B cell (primary cell): Measurements from ENCODE around the gene HDAC9.

ENCODE experiments used
- CTCF ChIP-seq: fragments of 200-600 bp; IDR thresholded peaks from one replicate; pipeline ENCODE4 v1.8.0; 2022; ENCODE audit warnings: antibody characterized with exemption, mild to moderate bottlenecking
- EZH2 ChIP-seq: IDR thresholded peaks from 2 replicates; pipeline ENCODE4 v1.6.1; 2012; ENCODE audit warnings: borderline replicate concordance, low read depth, mild to moderate bottlenecking, moderate library complexity, low read length; ENCODE audit not compliant: insufficient read depth, poor library complexity, severe bottlenecking

GRCh38 chr7:18978108-18978495 lies 482.6 kb downstream of the HDAC9 start:
- no peak for TF ChIP-seq CTCF
- TF ChIP-seq EZH2 = no peak
